HepG2 (cell line): ENCODE results near the gene RTP2. TPM values are rescaled to one million over a fixed set of nuclear protein-coding genes. Genes with fewer than 3 reads are reported as not detected.

Source experiments
- EHMT2 ChIP-seq: fragments of 200-600 bp; sonication (generic); IDR thresholded peaks from 2 replicates; pipeline ENCODE4 v1.7.0; 2017; ENCODE audit warnings: antibody characterized with exemption, low read depth, low read length, borderline replicate concordance
- FLYWCH1 ChIP-seq: sonication (generic); formaldehyde crosslinking; IDR thresholded peaks from 2 replicates; pipeline ENCODE4 v1.8.1; 2023; ENCODE audit warnings: mild to moderate bottlenecking, missing genetic modification reagents
- FOXK2 ChIP-seq: fragments of 450-650 bp; IDR thresholded peaks from 2 replicates; pipeline ENCODE4 v1.6.1; 2016
- FOXP4 ChIP-seq: sonication (generic); formaldehyde crosslinking; IDR thresholded peaks from 2 replicates; pipeline ENCODE4 v1.4.0; 2020; ENCODE audit warnings: missing genetic modification reagents
- GATA4 ChIP-seq: sonication (generic); IDR thresholded peaks from 2 replicates; pipeline ENCODE4 v1.6.1; 2016; ENCODE audit warnings: antibody characterized with exemption, low read depth, borderline replicate concordance
- HMG20A ChIP-seq: IDR thresholded peaks from 2 replicates; pipeline ENCODE4 v1.6.1; 2016; ENCODE audit warnings: borderline replicate concordance
- HNF1B ChIP-seq: sonication (generic); formaldehyde crosslinking; IDR thresholded peaks from 2 replicates; pipeline ENCODE4 v1.5.1; 2020; ENCODE audit warnings: mild to moderate bottlenecking, moderate library complexity, missing genetic modification reagents
- KDM2A ChIP-seq: sonication (generic); formaldehyde crosslinking; IDR thresholded peaks from 2 replicates; pipeline ENCODE4 v1.4.0; 2020; ENCODE audit warnings: low read depth, missing genetic modification reagents, borderline replicate concordance
- NR2F6 ChIP-seq, 2 experiments: IDR thresholded peaks; 2 replicates each; pipeline ENCODE4 v1.6.1; 2016; ENCODE audit warnings: antibody characterized with exemption in 1 of 2, mild to moderate bottlenecking in 1 of 2
- PATZ1 ChIP-seq: sonication (generic); formaldehyde crosslinking; IDR thresholded peaks from 2 replicates; pipeline ENCODE4 v1.4.0; 2020; ENCODE audit warnings: missing genetic modification reagents
- PCBP1 ChIP-seq: fragments of 200-400 bp; formaldehyde crosslinking; IDR thresholded peaks from 2 replicates; pipeline ENCODE4 v1.6.1; 2017; ENCODE audit warnings: mild to moderate bottlenecking, low read depth, low read length, borderline replicate concordance
- RXRB ChIP-seq: IDR thresholded peaks from 2 replicates; pipeline ENCODE4 v1.6.1; 2016; ENCODE audit warnings: borderline replicate concordance, missing genetic modification reagents, missing compliant biosample characterization
- TGIF2 ChIP-seq: IDR thresholded peaks from 2 replicates; pipeline ENCODE4 v1.6.1; 2016; ENCODE audit warnings: control low read depth, missing compliant biosample characterization
- ZFP90 ChIP-seq: sonication (generic); formaldehyde crosslinking; IDR thresholded peaks from 2 replicates; pipeline ENCODE4 v1.8.0; 2022; ENCODE audit warnings: missing genetic modification reagents, mild to moderate bottlenecking, inconsistent platforms, borderline replicate concordance
- ZNF501 ChIP-seq: sonication (generic); formaldehyde crosslinking; IDR thresholded peaks from 2 replicates; pipeline ENCODE4 v1.5.1; 2020; ENCODE audit warnings: mild to moderate bottlenecking, moderate library complexity, missing genetic modification reagents
- ZNF547 ChIP-seq: sonication (generic); formaldehyde crosslinking; IDR thresholded peaks from 2 replicates; pipeline ENCODE4 v1.5.1; 2020; ENCODE audit warnings: mild to moderate bottlenecking, missing genetic modification reagents
- polyA plus RNA-seq, 8 experiments: library from polyadenylated mRNA; depleted of rRNA in 3 of 8; stranded (reverse) in 7 of 8; unstranded in 1 of 8; fragments of >200 nt; fragmentation: Illumina TruSeq in 4 of 8; extraction: Trizol in 4 of 8; gene quantifications; 2 replicates each; pipeline versions ENCODE4 v1.2.1 to v1.2.3, GENCODE V29; 2011 to 2016; ENCODE audit warnings: low read depth in 4 of 8, missing spikeins in 1 of 8, mixed read lengths in 1 of 8; ENCODE audit not compliant: insufficient read depth in 1 of 8
- total RNA-seq, 5 experiments: library from RNA; depleted of rRNA; stranded (reverse); fragments of >200 nt; fragmentation: Illumina TruSeq; extraction: Trizol; gene quantifications; 2 replicates each; pipeline ENCODE4 v1.2.3, GENCODE V29; 2016; ENCODE audit warnings: low read depth in 1 of 5
- TF ChIP-seq, protein P1 (sequence below): sonication (generic); formaldehyde crosslinking; IDR thresholded peaks from 2 replicates; pipeline ENCODE4 v1.5.0; 2020; ENCODE audit warnings: mild to moderate bottlenecking, missing genetic modification reagents, moderate library complexity
- TF ChIP-seq, protein P2 (sequence below): sonication (generic); formaldehyde crosslinking; IDR thresholded peaks from 2 replicates; pipeline ENCODE4 v1.4.0; 2020; ENCODE audit warnings: missing genetic modification reagents
- TF ChIP-seq, protein P3 (sequence below): IDR thresholded peaks from 2 replicates; pipeline ENCODE4 v1.6.1; 2016; ENCODE audit warnings: low read depth, borderline replicate concordance

RTP2 gene
- total and polyA plus RNA-seq, 2 of the 13 experiments (the other 11 are each of a cell fraction or from before 2014, with no cell fraction given), result not detected

DNA sequence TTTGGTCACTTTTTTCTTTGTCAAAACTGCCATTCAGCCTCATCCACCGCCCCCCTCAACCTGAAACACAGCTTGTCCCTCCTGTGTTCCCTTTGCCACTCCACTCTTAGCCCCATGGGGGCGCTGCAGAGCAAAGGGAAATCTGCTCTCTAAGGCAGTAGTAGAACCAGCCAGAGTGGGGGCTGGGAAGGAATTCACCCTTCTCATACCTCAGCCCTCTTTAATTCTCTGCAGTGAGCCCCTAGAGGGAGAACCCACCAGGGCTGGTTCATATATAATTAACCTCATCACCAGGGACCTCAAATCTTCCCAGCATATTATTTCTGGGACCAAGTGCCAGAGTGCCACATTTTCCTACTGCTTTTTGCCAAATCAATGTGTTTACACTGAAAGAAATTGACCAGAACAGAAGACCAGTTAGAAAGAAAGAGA lies 45.7 kb upstream of the RTP2 start (continued):
- TF ChIP-seq, protein P1, sequence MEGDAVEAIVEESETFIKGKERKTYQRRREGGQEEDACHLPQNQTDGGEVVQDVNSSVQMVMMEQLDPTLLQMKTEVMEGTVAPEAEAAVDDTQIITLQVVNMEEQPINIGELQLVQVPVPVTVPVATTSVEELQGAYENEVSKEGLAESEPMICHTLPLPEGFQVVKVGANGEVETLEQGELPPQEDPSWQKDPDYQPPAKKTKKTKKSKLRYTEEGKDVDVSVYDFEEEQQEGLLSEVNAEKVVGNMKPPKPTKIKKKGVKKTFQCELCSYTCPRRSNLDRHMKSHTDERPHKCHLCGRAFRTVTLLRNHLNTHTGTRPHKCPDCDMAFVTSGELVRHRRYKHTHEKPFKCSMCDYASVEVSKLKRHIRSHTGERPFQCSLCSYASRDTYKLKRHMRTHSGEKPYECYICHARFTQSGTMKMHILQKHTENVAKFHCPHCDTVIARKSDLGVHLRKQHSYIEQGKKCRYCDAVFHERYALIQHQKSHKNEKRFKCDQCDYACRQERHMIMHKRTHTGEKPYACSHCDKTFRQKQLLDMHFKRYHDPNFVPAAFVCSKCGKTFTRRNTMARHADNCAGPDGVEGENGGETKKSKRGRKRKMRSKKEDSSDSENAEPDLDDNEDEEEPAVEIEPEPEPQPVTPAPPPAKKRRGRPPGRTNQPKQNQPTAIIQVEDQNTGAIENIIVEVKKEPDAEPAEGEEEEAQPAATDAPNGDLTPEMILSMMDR (CRISPR knock-in tag), result peak; percentile 92
- TF ChIP-seq PATZ1 (CRISPR knock-in tag), result peak; percentile 76
- no peak for TF ChIP-seq ZNF547 (CRISPR knock-in tag)
- TF ChIP-seq FLYWCH1 (CRISPR knock-in tag), result no peak
- 0 out of 2 replicates have a peak, but pooled peaks have one; percentile 23 for TF ChIP-seq ZFP90 (CRISPR knock-in tag)
- TF ChIP-seq FOXP4 (CRISPR knock-in tag), result peak; percentile 40; the same call in 1 of the 2 replicates
- peak; percentile 62; the same call in 1 of the 2 replicates for TF ChIP-seq RXRB (CRISPR knock-in tag)
- no peak for TF ChIP-seq GATA4
- TF ChIP-seq EHMT2, result no peak
- TF ChIP-seq, protein P2, sequence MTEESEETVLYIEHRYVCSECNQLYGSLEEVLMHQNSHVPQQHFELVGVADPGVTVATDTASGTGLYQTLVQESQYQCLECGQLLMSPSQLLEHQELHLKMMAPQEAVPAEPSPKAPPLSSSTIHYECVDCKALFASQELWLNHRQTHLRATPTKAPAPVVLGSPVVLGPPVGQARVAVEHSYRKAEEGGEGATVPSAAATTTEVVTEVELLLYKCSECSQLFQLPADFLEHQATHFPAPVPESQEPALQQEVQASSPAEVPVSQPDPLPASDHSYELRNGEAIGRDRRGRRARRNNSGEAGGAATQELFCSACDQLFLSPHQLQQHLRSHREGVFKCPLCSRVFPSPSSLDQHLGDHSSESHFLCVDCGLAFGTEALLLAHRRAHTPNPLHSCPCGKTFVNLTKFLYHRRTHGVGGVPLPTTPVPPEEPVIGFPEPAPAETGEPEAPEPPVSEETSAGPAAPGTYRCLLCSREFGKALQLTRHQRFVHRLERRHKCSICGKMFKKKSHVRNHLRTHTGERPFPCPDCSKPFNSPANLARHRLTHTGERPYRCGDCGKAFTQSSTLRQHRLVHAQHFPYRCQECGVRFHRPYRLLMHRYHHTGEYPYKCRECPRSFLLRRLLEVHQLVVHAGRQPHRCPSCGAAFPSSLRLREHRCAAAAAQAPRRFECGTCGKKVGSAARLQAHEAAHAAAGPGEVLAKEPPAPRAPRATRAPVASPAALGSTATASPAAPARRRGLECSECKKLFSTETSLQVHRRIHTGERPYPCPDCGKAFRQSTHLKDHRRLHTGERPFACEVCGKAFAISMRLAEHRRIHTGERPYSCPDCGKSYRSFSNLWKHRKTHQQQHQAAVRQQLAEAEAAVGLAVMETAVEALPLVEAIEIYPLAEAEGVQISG (CRISPR knock-in tag), result peak; percentile 64; the same call in 1 of the 2 replicates
- no peak for TF ChIP-seq FOXK2
- 0 out of 2 replicates have a peak, but pooled peaks have one; percentile 40 for TF ChIP-seq TGIF2 (CRISPR knock-in tag)
- 0 out of 2 replicates have a peak, but pooled peaks have one; percentile 39 for TF ChIP-seq ZNF501 (CRISPR knock-in tag)
- TF ChIP-seq, protein P3, sequence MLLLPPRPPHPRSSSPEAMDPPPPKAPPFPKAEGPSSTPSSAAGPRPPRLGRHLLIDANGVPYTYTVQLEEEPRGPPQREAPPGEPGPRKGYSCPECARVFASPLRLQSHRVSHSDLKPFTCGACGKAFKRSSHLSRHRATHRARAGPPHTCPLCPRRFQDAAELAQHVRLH, result peak; percentile 70; the same call in 1 of the 2 replicates
- peak; percentile 55; the same call in 1 of the 2 replicates for TF ChIP-seq HNF1B (CRISPR knock-in tag)
- peak; percentile 67; the same call in 1 of the 2 replicates for TF ChIP-seq HMG20A
- TF ChIP-seq NR2F6 (IDR thresholded peaks at IDR 0.05), result 0 out of 2 replicates have a peak, but pooled peaks have one; percentile 8
- TF ChIP-seq NR2F6 (CRISPR knock-in tag; IDR thresholded peaks at IDR 0.05), result peak; percentile 36; the same call in 1 of the 2 replicates
- TF ChIP-seq KDM2A (CRISPR knock-in tag), result peak; percentile 56; the same call in 1 of the 2 replicates
- TF ChIP-seq PCBP1, result no peak
